Airway epithelial cell (primary cell): ENCODE results near the gene TEK. TPM values are rescaled to one million over a fixed set of nuclear protein-coding genes. Genes with fewer than 3 reads are reported as not detected.

Experiments used
- total RNA-seq: library from RNA; depleted of rRNA; stranded (reverse); fragments of >200 nt; gene quantifications from 2 replicates; pipeline ENCODE4 v1.2.3, GENCODE V29; 2015

Gene TEK
- under 0.01 and 0.09 TPM in 2 replicates for total RNA-seq

DNA sequence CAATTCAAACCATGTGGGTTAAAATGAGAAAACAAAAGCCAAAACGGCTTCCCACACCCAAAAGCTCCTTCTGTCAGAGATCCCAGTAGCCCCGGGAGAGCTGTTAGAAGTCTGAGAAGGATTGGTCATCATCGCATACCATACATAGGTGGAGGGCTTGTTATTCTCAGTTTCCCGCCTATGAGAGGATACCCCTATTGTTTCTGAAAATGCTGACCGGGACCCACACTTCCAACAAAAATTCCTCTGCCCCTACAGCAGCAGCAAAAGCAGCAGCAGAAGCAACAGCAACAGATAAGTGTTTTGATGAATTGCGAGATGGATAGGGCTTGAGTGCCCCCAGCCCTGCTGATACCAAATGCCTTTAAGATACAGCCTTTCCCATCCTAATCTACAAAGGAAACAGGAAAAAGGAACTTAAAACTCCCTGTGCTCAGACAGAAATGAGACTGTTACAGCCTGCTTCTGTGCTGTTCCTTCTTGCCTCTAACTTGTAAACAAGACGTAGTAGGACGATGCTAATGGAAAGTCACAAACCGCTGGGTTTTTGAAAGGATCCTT is at the start of gene TEK:
Gene TEK (plus strand): TSS at position 245 of the 561 bp plus-strand sequence. CDS start 366 bp downstream, outside the sequence.

Other genes with a start within 250 kb of the TEK start
- gene CAAP1, start 216.4 kb upstream of the TEK start, total RNA-seq: 17.7 and 20.9 TPM in 2 replicates
- gene PLAA, start 162.0 kb upstream of the TEK start, total RNA-seq: 31.8 and 37.4 TPM in 2 replicates
- 6.5 and 13.7 TPM in 2 replicates for gene IFT74, start 152.8 kb upstream of the TEK start, total RNA-seq
- not detected in 2 replicates for gene LRRC19, start 103.6 kb upstream of the TEK start, total RNA-seq
- 0.78 TPM in 1 of 2 replicates, not detected in the other for gene EQTN, start 187.9 kb downstream of the TEK start, total RNA-seq